ENCODE measurements around the gene SRSF4.
A peak's percentile ranks its signal among the peaks of the same experiment; 100 is the strongest.
"Not testable (repeated sequence)": the region's sequence is repeated elsewhere in the genome, so short reads cannot be mapped to it uniquely, and the experiment has no call there.

The SRSF4 gene

GRCh38 chr1:29181413-29182225 lies at the start of gene SRSF4:
Gene SRSF4 (minus strand): TSS chr1:29181900. CDS start chr1:29181752, 148 bp downstream.
- Histone ChIP-seq H3K36me3 (ENCODE audit: control insufficient read depth, insufficient read depth, low read length) (no peaks in the 10 kb centered on the region), H3K4me3 (ENCODE audit: low read length) (peak within 1 kb of the TSS; percentile 94), H3K27me3 (ENCODE audit: control insufficient read depth, insufficient read depth, low read length) (no peaks in the 10 kb centered on the region), H3K4me1 (ENCODE audit: control insufficient read depth, insufficient read depth, low read length) (peaks cover 17% of the 10 kb centered on the region), H3K9ac (ENCODE audit: low read length) (peak within 1 kb of the TSS; percentile 100), H3K27ac (ENCODE audit: low read depth, low read length) (peak within 1 kb of the TSS; percentile 100)

DNA sequence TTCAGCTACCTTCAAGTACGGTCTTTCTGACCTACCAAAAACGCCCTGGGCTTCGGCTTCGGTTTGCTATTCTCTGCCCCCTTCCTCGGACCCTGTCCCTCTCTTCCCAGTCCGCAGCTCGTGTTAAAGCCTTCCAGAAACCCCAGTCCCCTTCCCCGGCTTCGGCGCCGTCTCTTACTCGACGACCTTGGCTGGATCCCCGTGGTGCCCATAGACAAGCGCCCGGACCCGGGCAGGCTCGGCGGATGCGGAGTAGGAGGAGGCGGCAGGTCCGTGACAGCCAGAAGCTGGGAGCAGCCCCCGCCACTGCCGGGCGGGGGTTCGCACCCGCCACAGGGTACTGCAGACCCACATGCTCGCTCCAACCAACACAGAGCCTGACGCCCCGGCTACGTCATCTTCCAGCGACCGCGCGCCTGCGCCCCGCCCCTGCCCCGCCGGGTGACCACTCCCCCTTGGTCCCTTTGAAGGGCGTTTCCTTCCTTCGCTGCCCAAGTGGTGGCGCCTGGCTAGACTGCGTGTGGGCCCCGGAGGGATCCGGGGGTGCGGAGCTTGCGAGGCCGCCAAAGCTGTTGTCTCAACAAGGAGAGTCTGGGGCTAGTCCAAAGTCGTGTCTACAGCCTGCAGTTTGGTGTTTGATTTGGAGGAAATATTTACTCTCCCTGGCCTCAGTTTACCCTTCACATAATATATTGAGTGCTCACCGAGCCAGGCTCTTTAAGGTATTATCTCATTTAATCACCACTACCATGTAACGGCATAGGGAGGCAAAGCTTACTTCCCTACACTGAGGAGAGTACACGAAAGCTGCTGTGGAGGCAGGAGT lies 49.1 kb upstream of the SRSF4 start, which contains the start of gene MECR:
TSS of gene MECR (minus strand) at position 382 of the 826 bp plus-strand sequence. CDS start at position 354, 28 bp downstream.
- H3K36me3 ChIP-seq (ENCODE audit: control insufficient read depth, insufficient read depth, low read length), result no peaks in the 10 kb centered on the region
- H3K4me3 ChIP-seq (ENCODE audit: low read length), result peak within 1 kb of the TSS; percentile 96
- no peaks in the 10 kb centered on the region for H3K27me3 ChIP-seq (ENCODE audit: control insufficient read depth, insufficient read depth, low read length)
- H3K27ac ChIP-seq (ENCODE audit: low read depth, low read length), result peak within 1 kb of the TSS; percentile 57
- peaks cover 13% of the 10 kb centered on the region for H3K4me1 ChIP-seq (ENCODE audit: control insufficient read depth, insufficient read depth, low read length)
- H3K9ac ChIP-seq (ENCODE audit: low read length), result peak within 1 kb of the TSS; percentile 85

DNA sequence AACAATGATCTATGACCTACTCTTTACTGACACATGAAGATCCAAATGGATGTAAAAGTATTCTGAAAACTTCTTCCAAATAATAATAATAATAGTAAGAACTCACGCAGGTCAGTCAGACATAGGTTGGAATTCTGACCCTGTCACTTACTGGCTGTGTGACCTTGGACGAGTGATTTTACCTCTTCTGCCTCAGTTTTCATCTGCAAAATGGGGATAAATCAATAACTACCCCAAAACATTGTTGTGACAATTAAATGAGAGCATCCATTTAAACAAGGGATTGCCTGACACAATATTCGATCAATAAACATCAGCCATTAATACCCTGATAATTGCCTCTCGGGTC lies 48.5 kb upstream of the SRSF4 start:
- Histone ChIP-seq H3K36me3 (ENCODE audit: control insufficient read depth, insufficient read depth, low read length) (no peaks in the 10 kb centered on the region), H3K4me3 (ENCODE audit: low read length) (peak overlapping the region; percentile 96), H3K4me1 (ENCODE audit: control insufficient read depth, insufficient read depth, low read length) (peaks cover 13% of the 10 kb centered on the region), H3K9ac (ENCODE audit: low read length) (peak overlapping the region; percentile 85), H3K27ac (ENCODE audit: low read depth, low read length) (peak overlapping the region; percentile 57), H3K27me3 (ENCODE audit: control insufficient read depth, insufficient read depth, low read length) (no peaks in the 10 kb centered on the region)

- Histone ChIP-seq H3K27me3 (ENCODE audit: control insufficient read depth, insufficient read depth, low read length) (no peaks in the 10 kb centered on the region), H3K27ac (ENCODE audit: low read depth, low read length) (no peak overlapping the region), H3K9ac (ENCODE audit: low read length) (no peak overlapping the region), H3K4me1 (ENCODE audit: control insufficient read depth, insufficient read depth, low read length) (peaks cover 13% of the 10 kb centered on the region), H3K36me3 (ENCODE audit: control insufficient read depth, insufficient read depth, low read length) (no peaks in the 10 kb centered on the region), H3K4me3 (ENCODE audit: low read length) (no peak overlapping the region)
Measured at GRCh38 chr1:29227511-29227910, 45.8 kb upstream of the SRSF4 start.

- H3K4me1 ChIP-seq (ENCODE audit: control insufficient read depth, insufficient read depth, low read length), result peaks cover 7% of the 10 kb centered on the region
- H3K9ac ChIP-seq (ENCODE audit: low read length), result no peak overlapping the region
- H3K27ac ChIP-seq (ENCODE audit: low read depth, low read length), result no peak overlapping the region
- no peak overlapping the region for H3K4me3 ChIP-seq (ENCODE audit: low read length)
- H3K36me3 ChIP-seq (ENCODE audit: control insufficient read depth, insufficient read depth, low read length), result no peaks in the 10 kb centered on the region
- no peaks in the 10 kb centered on the region for H3K27me3 ChIP-seq (ENCODE audit: control insufficient read depth, insufficient read depth, low read length)
Measured at GRCh38 chr1:29225361-29225760, 43.7 kb upstream of the SRSF4 start.

DNA sequence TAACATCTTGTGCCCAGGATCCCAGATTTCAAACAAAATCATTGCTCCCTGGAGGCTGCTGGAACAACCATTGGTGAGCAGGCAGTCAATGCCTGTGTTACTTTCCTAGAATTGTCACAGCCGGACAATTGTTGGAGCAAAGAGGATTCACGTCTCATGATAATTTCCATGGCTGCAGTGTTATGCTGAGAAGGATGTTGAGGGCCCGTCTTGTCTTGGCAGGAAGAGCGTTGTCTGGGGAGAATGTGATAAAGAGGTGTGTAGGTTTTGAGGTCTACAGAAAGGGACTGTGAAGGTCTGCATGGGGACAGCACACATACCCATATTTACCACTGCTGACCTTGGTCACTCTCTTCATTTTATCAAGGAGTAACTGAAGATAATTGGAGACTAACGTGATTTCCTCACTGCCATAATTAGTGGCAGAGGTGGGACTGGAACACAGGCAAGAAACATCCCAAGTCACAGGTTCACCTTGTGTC lies 42.7 kb upstream of the SRSF4 start:
- Histone ChIP-seq H3K9ac (ENCODE audit: low read length) (no peak overlapping the region), H3K27ac (ENCODE audit: low read depth, low read length) (no peak overlapping the region), H3K4me3 (ENCODE audit: low read length) (no peak overlapping the region), H3K4me1 (ENCODE audit: control insufficient read depth, insufficient read depth, low read length) (no peaks in the 10 kb centered on the region), H3K27me3 (ENCODE audit: control insufficient read depth, insufficient read depth, low read length) (no peaks in the 10 kb centered on the region), H3K36me3 (ENCODE audit: control insufficient read depth, insufficient read depth, low read length) (no peaks in the 10 kb centered on the region)

DNA sequence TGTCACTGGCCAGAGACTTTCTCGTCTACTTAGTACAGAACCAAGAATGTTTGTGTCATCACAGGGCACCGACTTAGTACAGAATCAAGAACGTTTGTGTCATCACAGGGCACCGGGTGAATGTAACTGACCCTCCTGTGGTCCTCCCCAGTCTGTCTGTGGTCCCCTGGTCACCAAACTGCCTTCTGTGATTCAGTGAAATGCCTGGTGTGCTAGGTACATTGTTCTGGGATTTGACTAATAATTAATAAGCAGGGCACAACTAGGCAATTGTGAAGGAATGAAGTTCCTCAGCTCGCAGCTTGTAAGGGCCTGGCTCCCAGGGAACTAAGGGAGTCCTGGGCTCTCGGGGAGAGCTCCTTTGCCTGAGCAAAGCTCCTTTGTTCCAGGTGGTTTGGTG lies 41.8 kb upstream of the SRSF4 start:
- H3K9ac ChIP-seq (ENCODE audit: low read length), result no peak overlapping the region
- H3K27ac ChIP-seq (ENCODE audit: low read depth, low read length), result no peak overlapping the region
- no peaks in the 10 kb centered on the region for H3K4me1 ChIP-seq (ENCODE audit: control insufficient read depth, insufficient read depth, low read length)
- no peaks in the 10 kb centered on the region for H3K27me3 ChIP-seq (ENCODE audit: control insufficient read depth, insufficient read depth, low read length)
- H3K36me3 ChIP-seq (ENCODE audit: control insufficient read depth, insufficient read depth, low read length), result no peaks in the 10 kb centered on the region
- no peak overlapping the region for H3K4me3 ChIP-seq (ENCODE audit: low read length)

DNA sequence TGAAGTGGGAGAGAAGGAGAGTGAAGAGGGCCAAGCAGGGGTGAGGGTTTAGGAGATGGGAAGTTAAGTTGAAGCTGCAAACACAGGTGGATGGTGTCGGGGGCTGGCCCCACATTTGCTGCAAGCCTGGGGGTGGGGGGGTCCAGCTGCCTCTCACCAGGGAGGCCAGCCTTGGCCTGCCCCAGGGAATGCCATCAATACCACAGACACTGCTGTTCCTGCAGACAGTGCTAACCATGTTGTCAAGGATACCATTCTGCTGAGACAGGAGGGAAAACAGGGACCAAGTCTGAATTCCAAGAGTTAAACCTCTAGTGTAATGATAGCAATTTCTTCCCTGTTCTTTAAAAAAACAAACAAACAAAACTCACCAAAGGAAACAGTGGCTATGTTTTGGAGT lies 41.0 kb upstream of the SRSF4 start:
- H3K36me3 ChIP-seq (ENCODE audit: control insufficient read depth, insufficient read depth, low read length), result no peaks in the 10 kb centered on the region
- no peaks in the 10 kb centered on the region for H3K27me3 ChIP-seq (ENCODE audit: control insufficient read depth, insufficient read depth, low read length)
- no peak overlapping the region for H3K4me3 ChIP-seq (ENCODE audit: low read length)

GRCh38 chr1:29222260-29222659 lies 40.6 kb upstream of the SRSF4 start:
- H3K4me3 ChIP-seq (ENCODE audit: low read length); H3K27me3 ChIP-seq (ENCODE audit: control insufficient read depth, insufficient read depth, low read length); H3K27ac ChIP-seq (ENCODE audit: low read depth, low read length); H3K36me3 ChIP-seq (ENCODE audit: control insufficient read depth, insufficient read depth, low read length); H3K9ac ChIP-seq (ENCODE audit: low read length); H3K4me1 ChIP-seq (ENCODE audit: control insufficient read depth, insufficient read depth, low read length): not testable (repeated sequence)

More for the DNA sequence above, 41.0 kb upstream of the SRSF4 start:
- Histone ChIP-seq H3K4me1 (ENCODE audit: control insufficient read depth, insufficient read depth, low read length) (no peaks in the 10 kb centered on the region), H3K9ac (ENCODE audit: low read length) (no peak overlapping the region), H3K27ac (ENCODE audit: low read depth, low read length) (no peak overlapping the region)

DNA sequence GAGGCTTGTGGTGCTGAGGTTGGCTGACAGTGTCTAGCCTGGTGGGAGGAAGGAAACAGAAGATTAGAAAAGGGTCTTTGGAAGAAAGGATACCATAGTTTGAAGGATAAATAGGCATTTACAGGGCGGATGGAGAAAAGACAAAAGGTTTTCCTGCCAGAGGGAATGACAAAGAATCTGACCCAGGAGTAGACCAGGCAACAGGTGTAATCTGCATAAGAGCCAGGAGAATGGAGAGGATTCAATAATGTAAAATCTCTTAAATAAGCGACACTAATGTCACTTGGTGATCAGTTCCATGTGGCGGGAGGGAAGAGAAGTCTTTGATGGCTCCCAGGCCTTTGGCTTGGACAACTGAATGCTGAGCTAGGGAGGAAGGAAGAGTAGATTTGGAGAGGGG lies 39.6 kb upstream of the SRSF4 start:
- no peaks in the 10 kb centered on the region for H3K4me1 ChIP-seq (ENCODE audit: control insufficient read depth, insufficient read depth, low read length)
- H3K9ac ChIP-seq (ENCODE audit: low read length), result no peak overlapping the region
- no peaks in the 10 kb centered on the region for H3K27me3 ChIP-seq (ENCODE audit: control insufficient read depth, insufficient read depth, low read length)
- H3K27ac ChIP-seq (ENCODE audit: low read depth, low read length), result no peak overlapping the region
- H3K4me3 ChIP-seq (ENCODE audit: low read length), result no peak overlapping the region
- no peaks in the 10 kb centered on the region for H3K36me3 ChIP-seq (ENCODE audit: control insufficient read depth, insufficient read depth, low read length)

- Histone ChIP-seq H3K4me1 (ENCODE audit: control insufficient read depth, insufficient read depth, low read length) (no peaks in the 10 kb centered on the region), H3K27ac (ENCODE audit: low read depth, low read length) (no peak overlapping the region), H3K36me3 (ENCODE audit: control insufficient read depth, insufficient read depth, low read length) (peaks cover 3% of the 10 kb centered on the region), H3K27me3 (ENCODE audit: control insufficient read depth, insufficient read depth, low read length) (no peaks in the 10 kb centered on the region), H3K9ac (ENCODE audit: low read length) (no peak overlapping the region), H3K4me3 (ENCODE audit: low read length) (no peak overlapping the region)
Measured at GRCh38 chr1:29218223-29218622, 36.5 kb upstream of the SRSF4 start.

DNA sequence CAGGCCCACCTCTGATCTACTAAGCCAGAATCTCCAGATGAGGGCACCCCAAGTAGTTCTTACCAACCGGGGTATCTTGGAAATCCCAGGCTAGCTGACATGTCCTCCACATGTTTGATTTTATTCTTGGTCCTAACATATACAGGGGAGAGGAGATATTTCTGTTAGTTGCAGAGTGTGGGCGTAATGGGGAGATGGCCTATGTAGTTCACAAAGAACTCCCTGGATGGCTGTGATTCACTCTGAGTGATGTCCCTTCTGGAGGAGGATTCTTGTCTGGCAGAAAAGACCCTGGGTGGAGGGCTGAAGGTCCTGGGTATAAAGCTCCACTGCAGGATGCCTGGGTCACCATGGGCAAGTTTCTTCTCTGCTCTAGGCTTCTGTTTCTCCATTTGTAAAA lies 35.9 kb upstream of the SRSF4 start:
- Histone ChIP-seq H3K27ac (ENCODE audit: low read depth, low read length) (no peak overlapping the region), H3K4me3 (ENCODE audit: low read length) (no peak overlapping the region), H3K4me1 (ENCODE audit: control insufficient read depth, insufficient read depth, low read length) (no peaks in the 10 kb centered on the region), H3K9ac (ENCODE audit: low read length) (no peak overlapping the region), H3K27me3 (ENCODE audit: control insufficient read depth, insufficient read depth, low read length) (no peaks in the 10 kb centered on the region), H3K36me3 (ENCODE audit: control insufficient read depth, insufficient read depth, low read length) (peaks cover 3% of the 10 kb centered on the region)
